GM19023 (cell line): ENCODE data around the gene WDR20.
"Not testable (repeated sequence)": the region's sequence is repeated elsewhere in the genome, so short reads cannot be mapped to it uniquely, and the experiment has no call there.

Experiments used
- ATAC-seq: cut with Tn5 transposase; IDR thresholded peaks from one replicate; pipeline ENCODE4 v1.9.1; 2021; ENCODE audit warnings: mild to moderate bottlenecking, moderate library complexity; ENCODE audit not compliant: unreplicated experiment

WDR20 gene

DNA sequence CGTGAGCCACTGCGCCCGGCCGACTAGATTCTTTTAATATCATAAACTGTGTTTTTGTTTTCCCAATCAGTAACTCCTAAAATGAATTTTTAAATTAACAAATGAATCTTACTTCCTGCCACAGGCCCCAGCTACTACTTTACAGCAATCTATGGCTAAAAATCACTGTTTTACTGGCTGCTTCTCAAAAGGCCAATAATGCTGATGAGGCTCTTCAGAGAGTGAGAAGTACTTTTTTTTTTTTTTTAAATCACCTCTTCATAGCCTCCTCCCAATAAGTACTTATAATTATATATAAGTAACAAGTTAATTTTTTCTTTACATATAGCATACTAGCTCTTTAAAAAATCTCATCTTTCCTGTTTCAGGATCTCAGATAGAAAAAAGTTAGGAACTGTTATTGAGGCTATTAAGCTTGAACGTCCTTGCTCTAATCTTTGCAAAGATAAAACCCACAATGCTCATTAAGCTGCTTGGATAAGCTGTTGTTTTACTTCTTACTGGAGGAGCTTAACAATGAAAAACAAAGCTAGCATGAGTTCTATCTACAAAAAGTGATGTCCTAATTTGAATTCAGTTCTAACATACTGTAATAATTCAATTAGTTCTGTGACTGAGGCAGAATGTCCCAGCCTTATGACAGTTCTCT, 12.8 kb upstream of the WDR20 start:
- no peak for ATAC-seq

DNA sequence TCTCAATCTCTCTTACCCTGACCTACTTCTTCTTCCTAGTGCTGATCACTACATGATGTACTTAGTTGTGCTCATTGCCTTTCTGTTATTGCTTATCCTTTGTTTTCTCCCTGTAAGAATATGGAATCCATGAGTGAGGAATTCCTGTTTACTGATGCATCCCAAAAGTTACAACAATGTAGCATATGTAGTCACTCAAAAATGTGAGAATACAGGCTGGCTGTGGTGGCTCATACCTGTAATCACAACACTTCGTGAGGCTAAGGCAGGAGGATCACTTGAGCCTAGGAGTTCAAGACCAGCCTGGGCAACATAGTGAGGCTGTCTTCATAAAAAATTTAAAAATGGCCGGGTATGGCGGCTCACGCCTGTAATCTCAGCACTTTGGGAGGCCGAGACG, 8.0 kb upstream of the WDR20 start:
- ATAC-seq = no peak

DNA sequence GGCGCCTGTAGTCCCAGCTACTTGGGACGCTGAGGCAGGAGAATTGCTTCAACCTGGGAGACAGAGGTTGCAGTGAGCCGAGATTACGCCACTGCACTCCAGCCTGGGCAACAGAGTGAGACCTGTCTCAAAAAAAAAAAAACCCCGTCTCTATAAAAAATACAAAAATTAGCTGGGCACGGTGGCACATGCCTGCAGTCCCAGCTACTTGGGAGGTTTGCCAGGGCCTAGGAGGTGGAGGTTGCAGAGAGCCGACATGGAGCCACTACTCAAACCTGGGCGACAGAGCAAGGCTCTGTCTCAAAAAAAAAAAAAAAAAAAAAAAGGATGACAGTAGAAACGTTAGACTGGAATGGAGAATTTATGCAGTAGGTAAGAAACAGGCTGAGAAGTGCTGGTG, 5.7 kb upstream of the WDR20 start:
- ATAC-seq = not testable (repeated sequence)

DNA sequence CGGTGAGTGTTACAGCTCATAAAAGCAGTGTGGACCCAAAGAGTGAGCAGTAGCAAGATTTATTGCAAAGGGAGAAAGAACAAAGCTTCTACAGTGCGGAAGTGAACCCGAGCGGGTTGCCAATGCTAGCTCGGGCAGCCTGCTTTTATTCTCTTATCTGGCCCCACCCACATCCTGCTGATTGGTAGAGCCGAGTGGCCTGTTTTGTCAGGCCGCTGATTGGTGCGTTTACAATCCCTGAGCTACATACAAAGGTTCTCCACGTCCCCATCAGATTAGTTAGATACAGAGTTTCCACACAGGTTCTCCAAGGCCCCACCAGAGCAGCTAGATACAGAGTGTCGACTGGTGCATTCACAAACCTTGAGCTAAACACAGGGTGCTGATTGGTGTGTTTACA, 5.0 kb upstream of the WDR20 start:
- ATAC-seq = not testable (repeated sequence)

DNA sequence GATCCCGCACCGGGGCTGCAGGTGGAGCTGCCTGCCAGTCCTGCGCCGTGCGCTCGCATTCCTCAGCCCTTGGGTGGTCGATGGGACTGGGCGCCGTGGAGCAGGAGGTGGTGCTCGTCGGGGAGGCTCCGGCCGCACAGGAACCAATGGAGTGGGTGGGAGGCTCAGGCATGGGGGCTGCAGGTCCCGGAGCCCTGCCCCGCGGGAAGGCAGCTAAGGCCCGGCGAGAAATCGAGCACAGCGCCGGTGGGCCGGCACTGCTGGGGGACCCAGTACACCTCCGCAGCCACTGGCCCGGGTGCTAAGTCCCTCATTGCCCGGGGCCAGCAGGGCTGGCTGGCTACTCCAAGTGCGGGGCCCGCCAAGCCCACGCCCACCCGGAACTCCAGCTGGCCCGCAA, 4.2 kb upstream of the WDR20 start:
- not testable (repeated sequence) for ATAC-seq

DNA sequence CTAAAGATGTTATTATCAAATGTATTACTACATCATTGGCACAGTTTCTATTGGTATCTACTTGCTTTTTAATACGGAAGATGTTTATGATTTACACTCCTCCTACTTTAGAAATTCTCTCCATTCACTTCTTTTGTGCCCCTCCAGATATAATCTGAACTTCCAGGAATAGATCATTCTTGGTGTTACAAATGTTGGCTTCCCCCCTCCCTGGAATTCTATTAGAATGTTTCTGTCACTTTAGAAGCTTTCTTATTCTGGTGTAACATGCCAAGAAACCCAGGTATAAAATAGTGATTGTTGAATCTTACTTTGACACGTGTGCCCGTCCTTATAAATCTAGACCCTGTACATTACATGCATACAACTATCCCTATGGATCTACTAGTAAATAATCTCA, 1.2 kb upstream of the WDR20 start:
- no peak for ATAC-seq

DNA sequence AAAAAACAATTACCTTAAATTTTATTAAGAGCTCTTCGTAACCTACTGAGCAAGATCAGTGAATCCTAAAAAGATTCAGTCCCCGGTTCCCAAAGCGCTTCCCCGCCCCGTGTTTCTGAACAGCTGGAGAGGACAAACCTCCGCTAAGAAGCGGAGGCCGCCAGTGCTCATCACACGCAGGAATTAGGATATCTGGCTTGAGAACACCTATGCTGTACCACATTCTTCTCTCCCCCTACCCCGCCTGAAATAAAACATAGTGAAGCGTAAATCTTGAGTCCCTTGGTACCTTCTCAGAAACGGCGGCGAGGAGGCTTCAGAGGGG, 774 bp upstream of the WDR20 start:
- ATAC-seq = no peak

DNA sequence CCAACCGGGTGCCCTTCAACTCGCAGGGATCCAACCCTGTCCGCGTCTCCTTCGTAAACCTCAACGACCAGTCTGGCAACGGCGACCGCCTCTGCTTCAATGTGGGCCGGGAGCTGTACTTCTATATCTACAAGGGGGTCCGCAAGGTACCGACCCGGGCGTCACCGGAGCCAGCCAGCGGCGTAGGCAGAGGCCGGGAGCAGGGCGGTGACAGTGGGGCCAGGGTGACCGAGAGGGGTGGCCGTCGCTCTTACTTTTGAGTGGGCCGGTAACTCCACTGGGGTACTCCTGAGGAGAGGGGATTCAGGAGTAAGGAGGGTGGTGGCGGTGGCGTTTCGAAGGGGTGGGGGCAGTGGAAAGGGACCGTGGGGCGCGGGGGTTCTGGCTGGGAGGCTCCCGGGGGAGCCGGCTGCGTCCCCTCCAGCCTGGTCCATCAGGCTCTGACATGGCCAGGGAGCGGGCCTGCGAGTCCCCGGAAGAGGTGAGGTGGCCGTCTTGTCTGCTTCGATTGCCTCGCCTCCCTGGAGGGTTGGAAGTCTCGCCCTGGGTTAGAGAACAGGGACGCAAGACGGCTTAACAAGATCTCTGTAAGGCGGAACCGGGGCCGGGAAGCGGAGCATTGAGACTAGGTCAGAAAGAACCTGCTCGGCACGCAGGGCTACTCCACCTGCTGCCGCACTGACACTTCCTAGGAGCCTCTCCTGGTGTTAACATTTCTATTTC, 491 bp downstream of the WDR20 start:
- ATAC-seq = peak; percentile 22

DNA sequence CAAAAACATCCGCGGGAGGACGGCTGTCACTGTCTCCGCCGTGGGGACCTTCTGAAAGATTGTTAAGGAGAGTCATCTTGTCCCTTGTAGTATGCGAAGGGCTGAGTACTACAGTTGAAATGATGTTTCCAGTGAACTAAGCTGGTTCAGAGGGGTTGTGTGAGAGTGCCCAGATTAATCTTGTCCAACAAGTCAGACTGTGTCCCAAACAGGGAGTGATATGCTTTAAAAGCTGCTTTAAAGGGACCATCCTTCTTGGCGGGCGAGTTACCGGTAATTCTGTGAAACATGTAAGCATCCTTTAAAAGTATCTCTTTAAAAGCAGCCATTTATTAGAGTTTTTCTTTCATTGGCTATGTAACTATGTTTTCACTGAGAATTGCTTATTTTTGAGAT, 1.1 kb downstream of the WDR20 start:
- ATAC-seq = no peak

DNA sequence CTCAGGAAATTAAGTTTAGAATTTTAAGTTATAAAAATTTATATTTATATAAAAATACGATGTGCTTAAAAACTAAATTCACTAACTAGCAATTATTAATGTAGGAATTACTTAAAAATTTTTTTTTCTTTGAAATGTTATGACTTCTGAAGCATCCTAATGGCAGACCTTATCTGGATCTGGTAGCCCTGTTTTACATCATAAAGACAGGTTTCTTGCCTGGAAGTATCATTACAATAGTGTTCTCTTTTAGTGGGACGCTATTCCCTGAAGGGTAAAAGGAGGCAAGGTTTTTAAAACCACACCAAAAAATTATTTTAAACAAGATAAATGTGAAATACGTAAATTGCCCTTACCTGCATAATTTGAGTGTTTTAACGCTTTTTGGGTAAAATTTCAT, 2.1 kb downstream of the WDR20 start:
- no peak for ATAC-seq

DNA sequence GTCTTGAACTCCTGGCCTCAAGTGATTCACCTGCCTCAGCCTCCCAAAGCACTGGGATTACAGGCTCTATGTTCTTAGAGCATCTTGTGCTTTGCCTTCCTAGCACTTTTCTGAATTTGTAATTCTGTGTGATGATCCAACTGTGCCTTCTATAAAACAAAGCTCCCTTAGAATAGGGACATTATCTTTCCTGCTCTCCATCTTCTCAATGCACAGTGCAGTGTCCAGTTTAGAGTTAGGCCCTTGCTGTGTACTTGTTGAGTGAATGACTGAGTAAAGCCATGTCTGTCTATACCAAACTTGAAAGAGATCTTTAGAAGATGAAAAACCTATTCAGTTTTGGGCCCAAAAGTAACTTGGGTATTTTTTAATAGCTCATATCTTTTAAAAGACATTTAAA, 5.2 kb downstream of the WDR20 start:
- no peak for ATAC-seq

DNA sequence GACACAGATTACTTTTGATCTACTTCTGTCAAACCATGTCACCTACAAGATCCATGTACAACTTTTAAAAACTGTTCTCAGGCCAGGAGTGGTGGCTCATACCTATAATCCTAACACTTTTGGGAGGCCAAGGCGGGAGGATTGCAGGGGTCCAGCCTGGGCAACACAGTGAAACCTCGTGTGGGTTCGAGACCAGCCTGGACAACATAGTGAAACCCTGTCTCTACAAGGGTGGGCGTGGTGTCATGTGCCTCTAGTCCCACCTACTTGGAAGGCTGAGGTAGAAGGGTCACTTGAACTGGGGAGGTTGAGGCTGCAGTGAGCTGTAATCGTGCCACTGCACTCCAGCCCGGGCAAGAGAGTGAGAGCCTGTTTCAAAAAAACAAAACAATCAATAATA, 5.7 kb downstream of the WDR20 start:
- no peak for ATAC-seq

DNA sequence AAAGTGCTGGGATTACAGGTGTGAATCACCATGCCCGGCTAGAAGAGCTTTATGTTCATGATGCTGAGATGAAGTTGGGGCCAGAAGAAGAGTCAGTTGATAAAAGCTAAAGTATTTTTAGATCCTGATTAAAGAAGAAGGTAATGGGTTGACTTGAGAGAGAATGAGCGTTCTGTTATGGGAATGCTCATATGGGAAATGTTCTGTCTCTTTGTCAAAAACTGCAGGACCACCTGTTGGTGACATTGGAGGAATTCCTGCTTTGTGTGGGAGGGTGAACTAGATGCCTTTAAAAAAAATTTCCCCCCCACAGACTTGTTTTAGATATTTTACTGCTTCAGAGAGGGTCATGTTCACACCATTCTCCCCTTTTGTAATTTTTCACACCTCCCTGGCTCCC, 6.7 kb downstream of the WDR20 start:
- ATAC-seq = no peak

DNA sequence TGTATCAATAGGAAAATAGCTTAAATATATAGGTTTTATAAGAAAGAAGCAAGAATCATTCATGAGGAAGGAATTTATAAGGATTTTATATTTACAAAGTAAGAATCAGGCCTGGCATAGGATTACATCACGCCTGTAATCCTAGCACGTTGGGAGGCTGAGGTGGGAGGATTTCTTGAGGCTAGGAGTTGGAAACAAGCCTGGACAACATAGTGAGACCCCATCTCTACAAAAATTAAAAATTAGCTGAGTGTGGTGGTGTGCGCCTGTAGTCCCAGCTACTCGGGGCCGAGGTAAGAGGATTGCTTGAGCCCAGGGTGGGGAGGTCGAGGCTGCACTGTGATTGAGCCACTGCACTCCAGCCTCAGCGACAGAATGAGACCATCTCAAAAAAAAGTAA, 10.4 kb downstream of the WDR20 start:
- ATAC-seq = no peak

DNA sequence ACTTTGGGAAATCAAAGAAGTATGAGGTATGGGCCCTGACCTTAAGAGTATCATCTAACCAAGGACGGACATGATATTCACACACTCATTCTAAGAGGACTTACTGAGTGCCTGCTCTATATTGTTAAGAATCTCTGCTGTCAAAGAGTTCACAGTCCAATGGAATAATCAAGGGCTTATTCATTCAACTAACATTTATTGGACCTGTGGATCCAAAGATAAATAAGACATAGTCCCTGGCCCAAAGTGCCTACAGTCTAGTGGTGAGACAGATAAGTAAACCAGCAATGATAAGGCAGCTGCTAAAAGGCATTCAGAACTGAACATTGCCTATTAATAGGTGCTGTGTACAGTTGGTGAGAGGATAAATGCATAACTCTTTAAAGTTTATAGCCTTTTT, 11.0 kb downstream of the WDR20 start:
- no peak for ATAC-seq

DNA sequence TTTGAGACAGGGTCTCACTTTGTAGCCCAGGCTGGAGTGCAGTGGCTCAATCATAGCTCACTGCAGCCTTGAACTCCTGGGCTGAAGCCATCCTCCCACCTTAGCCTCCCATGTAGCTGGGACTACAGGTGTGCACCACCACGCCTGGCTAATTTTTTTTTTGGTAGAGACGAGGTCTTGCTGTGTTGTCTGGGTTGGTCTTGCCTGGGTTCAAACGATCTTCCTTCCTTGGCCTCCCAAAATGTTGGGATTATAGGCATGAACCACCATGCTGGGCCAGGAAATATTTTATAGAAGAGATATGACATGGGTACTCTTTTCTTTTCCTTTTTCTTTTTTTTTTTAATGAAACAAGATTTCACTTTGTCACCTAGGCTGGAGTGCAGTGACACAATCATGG, 11.7 kb downstream of the WDR20 start:
- ATAC-seq = not testable (repeated sequence)

DNA sequence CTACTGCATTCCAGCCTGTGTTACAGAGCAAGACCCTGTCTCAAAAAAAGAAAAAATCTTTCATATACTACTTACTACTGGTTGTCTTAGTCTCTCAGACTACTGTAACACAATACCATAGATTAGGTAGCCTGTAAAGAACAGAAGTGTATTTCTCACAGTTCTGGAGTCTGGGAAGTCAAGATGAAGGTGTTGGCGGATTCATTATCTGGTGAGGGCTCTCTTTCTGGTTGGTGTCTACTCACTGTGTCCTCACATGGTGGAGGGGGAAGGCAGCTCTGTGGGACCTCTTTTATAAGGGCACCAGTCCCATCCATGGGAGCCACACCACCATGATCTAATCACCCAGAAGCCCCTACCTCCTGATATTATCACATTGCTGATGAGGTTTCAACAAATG, 14.4 kb downstream of the WDR20 start:
- ATAC-seq = no peak

DNA sequence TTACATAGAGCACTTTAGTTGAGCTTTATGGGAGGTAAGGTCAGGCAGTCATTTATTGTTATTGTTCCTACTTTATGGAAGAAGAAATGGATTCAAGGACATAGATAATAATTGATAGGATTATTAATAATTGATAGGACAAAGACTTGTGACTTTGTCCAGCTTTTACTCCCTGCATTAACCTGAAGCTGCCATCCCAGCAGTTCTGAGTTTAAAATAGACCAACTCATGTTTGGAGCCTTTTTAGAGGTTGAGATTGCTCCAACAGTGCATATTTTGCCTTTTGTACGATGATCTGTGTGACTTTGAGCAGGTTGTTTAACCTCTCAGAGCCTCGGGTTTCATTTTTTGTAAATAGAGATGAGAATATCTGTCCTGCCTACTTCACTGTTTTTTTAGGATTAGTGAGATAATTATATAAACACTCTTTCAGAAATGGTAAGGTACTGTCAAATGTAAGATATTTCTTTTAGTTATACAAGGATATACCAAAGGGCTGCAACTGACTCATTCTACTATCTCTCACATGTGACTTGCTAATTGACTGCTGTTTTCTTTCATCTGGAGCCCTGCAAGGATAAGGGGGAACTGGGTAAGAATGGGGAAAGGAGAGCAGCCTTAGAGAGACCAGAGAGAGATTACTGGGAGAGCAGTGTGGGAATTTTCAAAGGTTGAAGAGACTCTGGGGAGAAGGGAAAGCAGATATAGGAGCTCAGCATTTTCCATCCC, 15.3 kb downstream of the WDR20 start:
- no peak for ATAC-seq

DNA sequence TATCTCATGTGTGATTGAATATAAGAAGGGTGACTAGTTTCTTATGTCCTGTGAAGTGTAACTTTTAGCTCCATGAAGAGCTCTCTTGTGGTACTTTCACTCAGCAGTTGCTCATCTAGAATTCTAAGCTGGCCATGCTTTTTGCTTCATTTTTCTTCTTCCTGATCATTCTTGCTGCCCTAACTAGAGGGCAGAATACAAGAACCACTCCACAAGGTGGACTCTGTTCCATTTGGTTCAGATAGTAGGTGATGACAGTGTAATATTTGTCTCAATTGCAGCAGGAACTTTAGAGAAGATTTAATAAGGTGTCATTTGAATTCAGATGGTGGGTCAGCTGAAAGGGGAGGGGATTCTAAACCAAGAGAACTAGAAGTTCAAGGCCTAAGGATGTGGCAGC, 17.6 kb downstream of the WDR20 start:
- no peak for ATAC-seq

DNA sequence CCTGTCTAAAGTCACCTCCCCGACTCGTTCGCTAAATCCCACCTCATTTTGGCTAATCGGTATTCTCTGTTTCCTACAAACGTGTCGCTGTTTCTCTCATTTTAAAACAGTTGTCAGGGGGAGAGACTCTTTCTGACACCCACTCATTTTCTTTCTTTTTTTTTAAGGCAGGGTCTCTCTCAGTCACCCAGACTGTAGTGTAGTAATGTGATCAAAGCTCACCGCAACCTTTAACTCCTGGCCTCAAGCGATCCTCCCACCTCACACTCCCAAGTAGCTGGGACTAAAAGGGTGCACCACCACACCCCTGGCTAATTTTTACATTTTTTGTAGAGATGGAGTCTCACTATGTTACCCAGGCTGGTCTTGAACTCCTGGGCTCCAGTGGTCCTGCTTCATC, 19.1 kb downstream of the WDR20 start:
- no peak for ATAC-seq

DNA sequence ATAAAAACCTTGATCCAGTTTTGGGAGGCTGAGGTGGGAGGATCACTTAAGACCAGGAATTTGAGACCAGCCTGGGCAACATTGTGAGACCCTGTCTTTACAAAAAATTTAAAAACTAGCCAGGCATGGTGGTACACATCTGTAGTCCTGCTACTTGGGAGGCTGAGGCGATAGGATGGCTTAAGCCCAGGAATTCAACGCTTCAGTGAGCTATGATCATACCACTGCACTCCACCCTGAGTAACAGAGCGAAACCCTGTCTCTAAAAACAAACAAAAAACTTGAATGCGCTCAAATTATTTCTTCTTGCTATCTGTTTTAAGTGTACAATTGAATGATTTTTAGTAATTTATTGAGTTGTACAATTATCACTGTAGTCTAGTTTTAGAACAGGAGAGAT, 20.1 kb downstream of the WDR20 start:
- no peak for ATAC-seq

DNA sequence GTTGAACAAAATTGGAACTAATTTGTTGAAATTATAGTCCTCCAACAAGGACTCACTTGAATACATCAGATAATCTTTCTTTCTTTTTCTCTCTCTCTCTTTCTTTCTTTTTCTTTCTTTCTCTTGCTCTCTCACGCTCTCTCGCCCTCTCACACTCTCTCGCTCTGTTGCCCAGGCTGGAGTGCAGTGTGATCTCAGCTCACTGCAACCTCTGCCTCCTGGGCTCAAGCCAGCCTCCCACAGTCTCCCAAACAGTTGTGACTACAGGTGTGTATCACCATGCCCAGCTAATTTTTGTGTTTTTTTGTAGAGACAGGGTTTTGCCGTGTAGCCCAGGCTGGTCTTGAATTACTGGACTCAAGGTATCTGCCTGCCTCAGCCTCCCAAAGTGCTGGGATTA, 22.8 kb downstream of the WDR20 start:
- no peak for ATAC-seq
